ENCODE data around the gene USH1G. TPM values are rescaled to one million over a fixed set of nuclear protein-coding genes. Genes with fewer than 3 reads are reported as not detected.
"Not testable (repeated sequence)": the region's sequence is repeated elsewhere in the genome, so short reads cannot be mapped to it uniquely, and the experiment has no call there.

The USH1G gene
- total RNA-seq, 3 donors from 2014 or later = not detected

- H3K36me3 Mint-ChIP-seq (ENCODE audit: insufficient read depth); H3K27me3 Mint-ChIP-seq (ENCODE audit: low read depth); ATAC-seq; DNase-seq; H3K4me1 Mint-ChIP-seq (ENCODE audit: low read depth); H3K4me3 Mint-ChIP-seq; H3K9me3 Mint-ChIP-seq: not testable (repeated sequence)
Measured at GRCh38 chr17:74909097-74909496, 14.0 kb downstream of the USH1G start.

DNA sequence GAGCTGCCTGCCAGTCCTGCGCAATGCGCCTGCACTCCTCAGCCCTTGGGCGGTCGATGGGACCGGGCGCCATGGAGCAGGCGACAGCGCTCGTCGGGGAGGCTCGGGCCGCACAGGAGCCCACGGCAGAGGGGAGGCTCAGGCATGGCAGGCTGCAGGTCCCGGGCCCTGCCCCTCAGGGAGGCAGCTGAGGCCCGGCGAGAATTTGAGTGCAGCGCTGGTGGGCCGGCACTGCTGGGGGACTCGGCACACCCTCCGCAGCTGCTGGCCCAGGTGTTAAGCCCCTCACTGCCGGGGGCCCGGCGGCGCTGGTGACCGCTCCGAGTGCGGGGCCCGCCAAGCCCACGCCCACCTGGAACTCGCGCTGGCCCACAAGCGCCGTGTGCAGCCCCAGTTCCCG, 16.0 kb downstream of the USH1G start:
- DNase-seq (no peak), ATAC-seq (no peak)
- H3K4me1 Mint-ChIP-seq (ENCODE audit: low read depth) = peaks cover 2% of the 10 kb centered on the region
- H3K9me3 Mint-ChIP-seq = no peaks in the 10 kb centered on the region
- no peak overlapping the region for H3K4me3 Mint-ChIP-seq
- H3K27me3 Mint-ChIP-seq (ENCODE audit: low read depth) = peaks cover 18% of the 10 kb centered on the region
- H3K36me3 Mint-ChIP-seq (ENCODE audit: insufficient read depth) = no peaks in the 10 kb centered on the region

- H3K4me1 Mint-ChIP-seq (ENCODE audit: low read depth); ATAC-seq; H3K9me3 Mint-ChIP-seq; H3K36me3 Mint-ChIP-seq (ENCODE audit: insufficient read depth); H3K4me3 Mint-ChIP-seq; DNase-seq: not testable (repeated sequence)
- H3K27me3 Mint-ChIP-seq (ENCODE audit: low read depth) = peaks cover 24% of the 10 kb centered on the region
Measured at GRCh38 chr17:74906214-74906793, 16.8 kb downstream of the USH1G start.

DNA sequence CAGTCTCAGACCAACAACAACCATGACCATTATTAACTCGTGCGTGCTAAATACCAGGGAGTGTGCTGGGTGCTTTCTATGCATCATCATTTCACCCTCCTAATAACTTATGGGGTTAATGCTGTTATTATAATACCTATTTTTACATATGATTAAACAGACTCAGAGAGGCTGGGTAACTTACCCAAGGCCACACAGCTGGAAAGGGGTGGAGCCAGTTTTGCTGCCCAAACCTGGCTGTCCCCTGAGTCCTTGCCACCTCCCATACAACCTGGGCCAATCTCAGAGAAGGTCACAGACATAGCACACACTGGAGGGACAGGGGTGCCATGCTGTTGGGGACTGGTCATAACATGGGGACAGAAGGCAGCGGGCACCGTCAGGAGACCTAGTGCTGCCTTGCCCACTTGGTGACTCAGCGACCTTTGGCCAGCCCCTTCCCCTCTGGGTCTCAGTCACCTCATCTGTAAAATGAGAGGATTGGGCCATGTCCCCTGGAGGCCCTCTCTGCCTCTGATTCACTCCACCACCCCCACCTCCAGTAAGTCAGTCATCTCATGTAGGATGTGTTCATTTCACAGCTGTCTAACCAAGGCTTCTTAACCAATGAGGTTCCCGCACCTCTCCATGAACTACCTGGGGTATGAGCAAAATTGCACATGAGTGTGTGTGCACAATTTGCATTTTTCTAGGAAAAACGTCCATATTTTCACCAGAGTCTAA, 18.2 kb downstream of the USH1G start:
- Mint-ChIP-seq H3K27me3 (ENCODE audit: low read depth) (peaks cover 30% of the 10 kb centered on the region), H3K4me3 (no peak overlapping the region), H3K4me1 (ENCODE audit: low read depth) (peaks cover 2% of the 10 kb centered on the region), H3K36me3 (ENCODE audit: insufficient read depth) (no peaks in the 10 kb centered on the region), H3K9me3 (no peaks in the 10 kb centered on the region)
- DNase-seq (no peak), ATAC-seq (peak in 1 of 2 donors; percentile 38)

DNA sequence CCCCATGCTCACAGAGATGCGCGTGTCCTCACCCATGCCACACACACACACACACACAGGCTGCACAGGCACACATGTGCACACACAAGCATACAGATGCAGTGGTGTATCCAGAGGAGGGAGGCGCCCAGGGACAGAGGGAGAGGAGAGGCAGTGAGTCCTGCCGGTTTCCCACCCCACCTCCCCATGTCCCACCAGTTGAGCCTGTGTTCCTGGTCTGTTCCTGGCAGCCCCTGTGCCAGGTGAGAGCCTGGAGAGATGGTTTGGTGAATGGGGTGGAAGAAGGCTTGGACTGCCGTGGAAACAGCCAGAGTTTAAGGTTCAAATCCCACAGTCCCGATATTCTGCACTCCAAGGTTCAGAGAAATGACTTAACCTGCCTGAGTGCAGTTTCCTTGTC, 19.4 kb downstream of the USH1G start:
- Mint-ChIP-seq H3K4me1 (ENCODE audit: low read depth) (peaks cover 2% of the 10 kb centered on the region), H3K36me3 (ENCODE audit: insufficient read depth) (no peaks in the 10 kb centered on the region), H3K9me3 (no peaks in the 10 kb centered on the region), H3K27me3 (ENCODE audit: low read depth) (peaks cover 30% of the 10 kb centered on the region), H3K4me3 (no peak overlapping the region)
- ATAC-seq = no peak
- DNase-seq = no peak

GRCh38 chr17:74903034-74903433, 20.0 kb downstream of the USH1G start:
- no peak for DNase-seq
- H3K4me3 Mint-ChIP-seq = no peak overlapping the region
- ATAC-seq = no peak
- H3K27me3 Mint-ChIP-seq (ENCODE audit: low read depth) = peaks cover 30% of the 10 kb centered on the region
- peaks cover 2% of the 10 kb centered on the region for H3K4me1 Mint-ChIP-seq (ENCODE audit: low read depth)
- H3K9me3 Mint-ChIP-seq = no peaks in the 10 kb centered on the region
- H3K36me3 Mint-ChIP-seq (ENCODE audit: insufficient read depth) = no peaks in the 10 kb centered on the region

DNA sequence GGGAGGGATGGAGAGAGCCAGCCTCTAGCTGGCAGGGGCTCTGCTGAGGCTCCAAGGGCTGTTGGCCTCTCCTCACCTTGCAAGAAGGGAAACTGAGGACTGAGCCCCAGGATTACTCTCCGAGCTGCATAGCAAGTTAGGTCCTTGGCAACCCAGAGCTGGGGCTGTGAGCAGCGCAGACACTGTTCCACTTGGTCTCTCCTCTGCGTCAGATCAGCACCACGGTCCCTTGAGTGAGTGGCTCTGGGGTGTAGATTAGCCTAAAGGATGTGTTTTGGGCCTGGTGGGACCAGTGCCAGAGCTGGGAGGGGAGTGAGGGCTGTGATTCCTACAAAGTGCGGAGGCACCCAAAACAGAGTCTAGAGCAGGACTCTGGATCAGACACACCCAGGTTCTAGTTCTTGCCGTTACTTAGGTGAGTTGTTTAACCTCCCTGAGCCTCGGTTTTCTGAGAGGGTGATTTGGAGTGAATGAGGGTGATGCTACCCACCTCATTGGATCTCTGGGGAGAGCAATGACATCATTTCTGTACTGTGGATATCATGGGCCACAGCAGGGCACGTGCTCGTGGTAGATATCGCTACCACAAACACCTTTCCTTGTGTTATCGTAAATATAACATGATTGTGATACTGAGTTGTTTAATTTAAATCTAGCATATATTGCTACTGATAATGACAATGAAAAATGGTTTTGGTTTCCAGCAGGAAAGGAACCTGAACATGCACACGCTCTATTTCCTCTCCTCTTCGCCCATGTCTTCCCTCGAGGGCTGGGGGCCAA, 21.5 kb downstream of the USH1G start:
- Mint-ChIP-seq H3K4me3 (no peak overlapping the region), H3K4me1 (ENCODE audit: low read depth) (peaks cover 2% of the 10 kb centered on the region), H3K9me3 (no peaks in the 10 kb centered on the region), H3K36me3 (ENCODE audit: insufficient read depth) (no peaks in the 10 kb centered on the region), H3K27me3 (ENCODE audit: low read depth) (peaks cover 31% of the 10 kb centered on the region)
- DNase-seq (no peak), ATAC-seq (no peak)

GRCh38 chr17:74900208-74900607, 22.8 kb downstream of the USH1G start:
- Mint-ChIP-seq H3K4me3 (no peak overlapping the region), H3K4me1 (ENCODE audit: low read depth) (no peaks in the 10 kb centered on the region), H3K36me3 (ENCODE audit: insufficient read depth) (no peaks in the 10 kb centered on the region), H3K27me3 (ENCODE audit: low read depth) (peaks cover 42% of the 10 kb centered on the region), H3K9me3 (no peaks in the 10 kb centered on the region)
- ATAC-seq (no peak), DNase-seq (no peak)

- DNase-seq (no peak), ATAC-seq (no peak)
- no peak overlapping the region for H3K4me3 Mint-ChIP-seq
- peaks cover 50% of the 10 kb centered on the region for H3K27me3 Mint-ChIP-seq (ENCODE audit: low read depth)
- peaks cover 3% of the 10 kb centered on the region for H3K4me1 Mint-ChIP-seq (ENCODE audit: low read depth)
- no peaks in the 10 kb centered on the region for H3K36me3 Mint-ChIP-seq (ENCODE audit: insufficient read depth)
- H3K9me3 Mint-ChIP-seq = no peaks in the 10 kb centered on the region
Measured at GRCh38 chr17:74898376-74898946, 24.6 kb downstream of the USH1G start.

DNA sequence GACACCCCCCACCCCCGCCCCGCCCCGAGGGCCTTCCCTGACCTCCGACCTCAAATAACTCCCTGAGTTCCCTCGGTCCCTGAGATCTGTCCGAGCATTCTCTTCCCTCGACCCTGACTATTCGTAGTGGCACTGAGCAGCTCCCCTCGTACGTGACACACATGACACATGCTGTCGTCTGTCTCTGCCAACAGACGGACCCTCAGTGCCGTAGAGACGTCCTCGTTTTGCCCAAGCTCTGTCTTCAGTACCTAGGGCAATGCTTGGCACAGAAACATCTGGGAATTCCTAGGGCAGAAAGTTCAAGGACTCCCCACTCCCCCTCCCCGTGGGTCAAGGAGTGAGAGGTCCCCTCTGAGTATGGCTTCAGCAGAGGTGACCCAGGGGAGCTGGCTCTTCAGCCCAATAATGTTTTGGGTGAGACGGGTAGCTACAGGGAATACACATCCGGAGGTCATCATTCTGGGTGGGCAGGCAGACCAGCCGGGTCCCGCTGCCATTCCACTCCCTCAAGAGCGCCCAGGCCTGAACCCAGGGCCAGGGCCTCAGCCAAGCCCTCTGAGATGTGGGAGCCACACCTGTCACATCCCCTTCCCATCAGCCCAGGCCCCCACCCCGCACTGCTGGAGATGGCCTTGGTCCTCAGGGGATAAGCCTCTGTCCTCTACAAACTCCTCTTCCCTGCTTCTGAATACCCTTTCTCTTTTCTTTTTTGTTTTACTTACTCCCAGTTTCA, 29.0 kb downstream of the USH1G start:
- Mint-ChIP-seq H3K4me1 (ENCODE audit: low read depth) (peaks cover 6% of the 10 kb centered on the region), H3K9me3 (no peaks in the 10 kb centered on the region), H3K4me3 (peak overlapping the region; percentile 61), H3K36me3 (ENCODE audit: insufficient read depth) (no peaks in the 10 kb centered on the region), H3K27me3 (ENCODE audit: low read depth) (peaks cover 46% of the 10 kb centered on the region)
- peak in 1 of 2 donors; percentile 12 for ATAC-seq
- DNase-seq = no peak

GRCh38 chr17:74892974-74893911, 29.8 kb downstream of the USH1G start, which contains the start of gene FADS6:
Gene FADS6, minus strand, starts transcription at chr17:74893633. Its CDS starts 38 bp downstream, at chr17:74893595.
- Mint-ChIP-seq H3K9me3 (no peaks in the 10 kb centered on the region), H3K36me3 (ENCODE audit: insufficient read depth) (no peaks in the 10 kb centered on the region), H3K4me1 (ENCODE audit: low read depth) (peaks cover 6% of the 10 kb centered on the region), H3K4me3 (peak within 1 kb of the TSS; percentile 61), H3K27me3 (ENCODE audit: low read depth) (peaks cover 46% of the 10 kb centered on the region)
- peak; percentile 62 to 68 for ATAC-seq
- no peak for DNase-seq

GRCh38 chr17:74892013-74892841, 30.8 kb downstream of the USH1G start:
- Mint-ChIP-seq H3K9me3 (no peaks in the 10 kb centered on the region), H3K27me3 (ENCODE audit: low read depth) (peaks cover 48% of the 10 kb centered on the region), H3K4me1 (ENCODE audit: low read depth) (peaks cover 6% of the 10 kb centered on the region), H3K4me3 (no peak overlapping the region), H3K36me3 (ENCODE audit: insufficient read depth) (no peaks in the 10 kb centered on the region)
- ATAC-seq (no peak), DNase-seq (no peak)
